Measurements from ENCODE around the gene RPA3. TPM values are rescaled to one million over a fixed set of nuclear protein-coding genes. Genes with fewer than 3 reads are reported as not detected.

The RPA3 gene
- polyA plus RNA-seq = 10 to 100 TPM; 59.0 to 90.4 (median 62.3) TPM

DNA sequence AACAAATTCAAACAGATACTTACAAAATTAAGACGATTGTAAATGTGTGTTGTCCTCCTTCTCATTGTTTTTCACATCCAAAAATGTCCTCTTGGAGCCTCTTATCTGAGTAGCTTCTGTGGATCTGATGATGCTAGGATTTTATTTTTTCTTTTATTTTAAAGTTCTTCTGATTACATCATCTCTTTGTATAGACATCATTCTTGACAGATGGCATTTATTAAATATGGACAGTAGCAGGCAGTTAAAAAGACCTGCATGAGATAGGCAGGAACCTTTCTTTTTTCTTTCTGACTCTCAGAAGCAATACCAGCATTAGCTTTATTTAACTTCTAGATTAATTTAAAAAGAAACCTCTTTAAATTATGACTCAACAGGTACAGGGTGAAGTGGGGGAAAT is at the start of gene RPA3:
Gene RPA3 (minus strand): TSS at position 116 of the 400 bp plus-strand sequence. CDS start 78,189 bp downstream, outside the sequence.
- peaks cover 0 to 3% (median under 1%) of the 10 kb centered on the region in 3 donors for H3K36me3 Mint-ChIP-seq
- peak within 1 kb of the TSS in 1 of 6 donors; percentile 61 for H3K27ac Mint-ChIP-seq
- H3K9me3 Mint-ChIP-seq = no peaks in the 10 kb centered on the region
- peaks cover 0 to under 1% (median 0%) of the 10 kb centered on the region in 3 donors for H3K27me3 Mint-ChIP-seq (ENCODE audit: low read depth in 3 of 3)
- H3K4me1 Mint-ChIP-seq = peaks cover under 1 to 23% of the 10 kb centered on the region in 2 donors
- H3K4me3 Mint-ChIP-seq = no peak within 1 kb of the TSS
- no peak for DNase-seq

DNA sequence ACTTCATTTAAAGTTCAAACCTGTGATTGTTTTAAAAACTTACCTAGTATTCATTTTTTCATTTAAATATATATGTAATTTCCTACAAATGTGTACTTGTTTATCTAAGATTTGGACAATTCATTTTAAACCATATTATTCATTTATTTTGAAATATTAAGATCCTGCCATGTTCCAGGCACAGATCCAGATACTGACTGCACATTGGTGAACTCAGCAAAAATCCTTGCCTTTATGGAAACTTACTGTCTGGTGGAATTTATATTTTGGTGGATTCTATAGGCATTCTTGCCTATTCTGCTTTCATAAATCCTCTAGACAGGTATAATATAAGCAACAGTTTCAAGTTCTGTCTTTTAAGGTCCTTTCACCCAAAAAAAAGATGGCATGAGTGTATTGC is 48.3 kb upstream of the RPA3 start:
- peaks cover 30 to 37% of the 10 kb centered on the region in 2 donors for H3K4me1 Mint-ChIP-seq
- no peaks in the 10 kb centered on the region for H3K9me3 Mint-ChIP-seq
- DNase-seq = no peak
- no peaks in the 10 kb centered on the region for H3K27me3 Mint-ChIP-seq (ENCODE audit: low read depth in 3 of 3)
- H3K4me3 Mint-ChIP-seq = no peak overlapping the region
- peaks cover 2 to 9% (median 6%) of the 10 kb centered on the region in 3 donors for H3K36me3 Mint-ChIP-seq
- no peak overlapping the region for H3K27ac Mint-ChIP-seq

DNA sequence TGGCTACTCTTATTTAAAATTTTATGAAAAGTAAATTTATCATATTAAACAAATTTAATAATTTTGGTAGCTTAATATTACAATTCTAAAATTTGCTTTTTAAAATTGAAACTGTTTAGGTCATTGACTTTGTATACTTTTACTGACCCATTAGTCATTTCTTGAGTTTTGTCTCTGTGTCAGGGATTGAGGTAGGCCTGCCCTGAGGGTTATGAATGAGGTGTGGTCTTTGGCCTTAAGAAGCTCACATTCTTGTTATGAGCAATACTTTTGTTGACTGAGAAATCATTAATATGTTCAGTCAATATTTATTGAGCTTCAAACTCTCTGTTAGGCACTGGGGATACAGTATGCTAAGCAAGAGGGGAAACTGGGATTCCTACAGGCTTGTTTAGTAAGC is 47.0 kb upstream of the RPA3 start:
- no peaks in the 10 kb centered on the region for H3K9me3 Mint-ChIP-seq
- peaks cover 0 to 2% (median 0%) of the 10 kb centered on the region in 3 donors for H3K27me3 Mint-ChIP-seq (ENCODE audit: low read depth in 3 of 3)
- peaks cover 39 to 49% of the 10 kb centered on the region in 2 donors for H3K4me1 Mint-ChIP-seq
- H3K4me3 Mint-ChIP-seq = no peak overlapping the region
- H3K36me3 Mint-ChIP-seq = peaks cover 2 to 6% (median 3%) of the 10 kb centered on the region in 3 donors
- H3K27ac Mint-ChIP-seq = peak overlapping the region in 1 of 6 donors; percentile 58
- no peak for DNase-seq

DNA sequence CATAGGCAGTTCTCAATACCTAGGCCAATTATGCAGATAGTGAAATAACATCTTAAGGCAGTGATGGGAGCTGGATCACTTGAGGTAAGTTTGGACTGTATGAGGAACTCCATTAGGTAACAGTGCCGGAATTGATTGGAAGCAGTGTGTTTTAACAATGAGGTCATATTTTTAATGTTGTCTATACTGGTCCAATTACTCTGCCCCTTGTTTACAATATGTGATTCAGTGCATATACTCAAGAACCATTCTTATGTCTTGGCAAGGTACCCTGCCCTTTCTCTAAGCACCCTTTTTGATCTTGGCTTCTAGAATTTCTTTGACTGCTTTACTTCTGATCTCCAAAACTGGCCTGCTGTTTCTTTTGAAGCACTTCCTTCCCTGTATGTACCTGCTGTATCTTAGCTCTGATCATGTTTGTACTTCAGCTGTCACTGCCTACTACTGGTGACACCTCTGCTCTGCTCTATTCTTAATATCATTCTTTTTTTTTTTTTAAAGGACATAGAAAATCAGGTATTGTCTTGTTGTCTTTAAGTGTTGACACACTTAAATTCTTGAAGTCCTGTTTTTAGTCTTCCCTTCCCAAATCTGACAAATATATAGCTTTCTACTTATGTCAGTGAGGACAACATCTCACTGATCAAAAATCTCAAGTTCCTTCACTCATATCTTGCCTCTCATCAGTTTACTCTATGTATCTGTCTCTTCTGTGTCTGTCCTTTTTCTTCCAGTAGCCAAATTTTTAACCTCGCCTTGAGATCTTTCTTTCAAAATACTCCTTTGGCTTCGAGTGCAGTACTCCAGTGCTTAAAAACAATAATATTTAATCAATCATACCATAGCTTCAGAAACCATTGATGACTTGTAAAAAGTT is 46.4 kb upstream of the RPA3 start:
- Mint-ChIP-seq H3K9me3 (no peaks in the 10 kb centered on the region), H3K27ac (peak overlapping the region; percentile 50 to 87 (median 78)), H3K36me3 (no peaks in the 10 kb centered on the region), H3K4me1 (peaks cover 40 to 52% of the 10 kb centered on the region in 2 donors), H3K27me3 (ENCODE audit: low read depth in 3 of 3) (peaks cover 0 to 2% (median 0%) of the 10 kb centered on the region in 3 donors), H3K4me3 (no peak overlapping the region)
- no peak for DNase-seq

DNA sequence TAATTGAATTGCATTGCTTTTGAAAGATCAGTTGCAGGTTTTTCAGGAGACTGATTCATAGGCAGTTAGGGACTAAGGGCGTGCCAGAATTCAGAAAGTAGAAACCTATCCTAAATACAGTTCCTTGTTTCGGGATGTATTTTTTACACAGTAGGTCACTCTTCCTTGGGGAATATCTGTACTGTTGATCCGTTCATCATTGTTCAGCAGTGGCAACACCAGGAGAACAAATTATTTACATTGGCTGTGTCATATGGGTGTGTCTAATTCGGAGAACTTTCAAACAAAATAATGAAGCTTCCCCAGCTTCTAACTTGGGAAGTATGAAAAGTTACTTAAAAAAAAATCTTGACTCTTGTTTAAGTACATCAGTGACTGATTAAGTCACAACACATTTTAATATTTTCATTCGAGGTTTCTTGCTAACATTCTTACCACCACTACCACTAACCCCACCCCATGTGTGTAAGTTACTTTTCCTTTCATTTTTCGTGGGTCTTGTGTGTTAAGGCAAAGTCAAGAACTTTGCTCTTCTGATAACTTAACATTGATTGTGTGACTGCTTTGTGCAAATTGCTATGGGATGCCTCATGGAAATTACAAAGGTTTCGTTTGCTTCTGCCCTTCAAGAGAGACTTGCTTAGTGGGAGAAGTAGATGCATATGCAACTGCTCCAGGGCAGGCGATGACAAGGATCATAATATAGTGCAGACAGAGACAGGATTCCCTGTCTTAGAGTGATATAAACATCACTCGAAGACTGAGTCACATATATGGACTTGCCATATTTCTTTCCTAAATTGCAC is 43.8 kb upstream of the RPA3 start:
- Mint-ChIP-seq H3K27me3 (ENCODE audit: low read depth in 3 of 3) (peaks cover 0 to 2% (median 0%) of the 10 kb centered on the region in 3 donors), H3K9me3 (no peaks in the 10 kb centered on the region), H3K36me3 (no peaks in the 10 kb centered on the region), H3K27ac (peak overlapping the region; percentile 90 to 99 (median 96)), H3K4me1 (peaks cover 40 to 52% of the 10 kb centered on the region in 2 donors), H3K4me3 (peak overlapping the region; percentile 92 to 97 (median 94))
- DNase-seq = peak; percentile 61 to 64 (median 62)

DNA sequence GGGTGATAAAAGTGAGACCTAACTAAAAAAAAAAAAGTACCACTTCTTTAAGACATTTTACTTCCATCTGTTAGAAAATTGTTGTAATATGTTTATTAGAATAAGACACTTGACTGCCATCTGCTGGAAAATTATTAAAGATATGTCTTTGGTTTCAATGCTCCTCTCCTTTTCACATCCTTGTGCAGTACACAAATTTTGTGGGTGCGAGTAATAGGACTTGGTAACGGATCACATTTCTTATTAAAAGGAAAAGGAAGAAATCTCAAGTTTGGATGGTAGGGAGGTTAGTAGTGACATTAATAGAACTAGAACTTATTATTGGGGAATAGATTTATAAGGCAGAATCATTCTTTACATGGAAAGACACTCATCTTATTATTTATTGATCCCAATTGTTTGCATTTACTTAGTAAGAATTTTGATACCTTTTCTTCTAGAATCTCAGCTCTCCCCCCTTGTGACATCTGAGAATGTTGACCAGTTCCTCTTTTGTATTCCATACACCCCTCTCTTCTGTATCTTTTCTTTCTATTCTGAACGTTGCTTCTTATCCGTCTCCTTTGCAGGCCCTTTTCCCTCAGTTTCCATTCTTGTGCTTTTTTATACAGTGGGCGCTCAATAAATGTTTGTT is 43.0 kb upstream of the RPA3 start:
- Mint-ChIP-seq H3K36me3 (no peaks in the 10 kb centered on the region), H3K4me1 (peaks cover 45 to 56% of the 10 kb centered on the region in 2 donors), H3K4me3 (peak overlapping the region; percentile 92 to 97 (median 94)), H3K27me3 (ENCODE audit: low read depth in 3 of 3) (peaks cover 0 to 2% (median 0%) of the 10 kb centered on the region in 3 donors), H3K27ac (peak overlapping the region; percentile 90 to 99 (median 96)), H3K9me3 (no peaks in the 10 kb centered on the region)
- peak; percentile 22 to 54 (median 41) for DNase-seq

DNA sequence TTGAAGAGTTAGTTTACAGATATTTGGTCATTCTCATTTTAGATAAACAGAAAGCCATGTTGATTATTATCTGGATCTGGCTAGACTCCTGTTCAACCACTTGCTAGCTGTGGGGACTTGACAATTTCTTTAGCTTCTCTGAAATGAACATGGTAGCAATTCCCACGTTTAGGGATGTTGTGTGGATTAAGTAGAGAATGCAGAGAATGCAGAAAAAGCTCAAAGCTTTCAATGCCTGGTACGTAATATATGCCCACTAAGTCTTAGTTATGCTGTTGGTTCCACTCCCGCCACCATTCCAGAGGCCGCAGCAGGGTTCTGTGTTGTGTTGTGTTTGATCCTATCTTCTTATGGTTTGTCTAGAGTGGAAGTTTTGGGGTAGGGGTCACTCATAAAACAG is 39.2 kb upstream of the RPA3 start:
- H3K4me3 Mint-ChIP-seq = no peak overlapping the region
- no peaks in the 10 kb centered on the region for H3K9me3 Mint-ChIP-seq
- H3K27me3 Mint-ChIP-seq (ENCODE audit: low read depth in 3 of 3) = peaks cover 0 to 3% (median 2%) of the 10 kb centered on the region in 3 donors
- DNase-seq = no peak
- peaks cover 0 to 4% (median 0%) of the 10 kb centered on the region in 3 donors for H3K36me3 Mint-ChIP-seq
- peaks cover 32 to 37% of the 10 kb centered on the region in 2 donors for H3K4me1 Mint-ChIP-seq
- H3K27ac Mint-ChIP-seq = no peak overlapping the region

DNA sequence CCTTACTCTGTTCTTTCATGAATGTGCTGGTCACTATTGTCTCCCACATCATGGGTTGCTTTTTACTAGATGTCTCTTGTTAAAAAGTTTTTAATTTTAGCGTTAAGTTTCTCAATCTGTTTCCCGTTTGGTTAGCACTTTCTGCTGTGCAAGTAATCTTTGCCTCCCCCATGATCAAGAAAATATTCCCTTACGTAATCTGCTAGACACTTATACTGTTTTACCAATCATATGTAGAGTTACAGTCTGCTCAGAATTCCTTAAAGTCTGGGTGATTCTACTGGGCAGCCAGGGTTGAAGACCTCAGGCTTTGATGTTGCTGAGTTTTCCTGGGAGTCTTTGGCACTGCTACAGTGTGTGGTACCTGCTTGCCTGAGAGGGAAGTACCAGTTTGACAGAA is 38.2 kb upstream of the RPA3 start:
- Mint-ChIP-seq H3K36me3 (peaks cover 0 to 4% (median 0%) of the 10 kb centered on the region in 3 donors), H3K27ac (peak overlapping the region in 2 of 6 donors; percentile 47 to 87), H3K27me3 (ENCODE audit: low read depth in 3 of 3) (peaks cover 0 to 3% (median 2%) of the 10 kb centered on the region in 3 donors), H3K4me3 (peak overlapping the region in 1 of 5 donors; percentile 4), H3K4me1 (peaks cover 22 to 27% of the 10 kb centered on the region in 2 donors), H3K9me3 (no peaks in the 10 kb centered on the region)
- no peak for DNase-seq

DNA sequence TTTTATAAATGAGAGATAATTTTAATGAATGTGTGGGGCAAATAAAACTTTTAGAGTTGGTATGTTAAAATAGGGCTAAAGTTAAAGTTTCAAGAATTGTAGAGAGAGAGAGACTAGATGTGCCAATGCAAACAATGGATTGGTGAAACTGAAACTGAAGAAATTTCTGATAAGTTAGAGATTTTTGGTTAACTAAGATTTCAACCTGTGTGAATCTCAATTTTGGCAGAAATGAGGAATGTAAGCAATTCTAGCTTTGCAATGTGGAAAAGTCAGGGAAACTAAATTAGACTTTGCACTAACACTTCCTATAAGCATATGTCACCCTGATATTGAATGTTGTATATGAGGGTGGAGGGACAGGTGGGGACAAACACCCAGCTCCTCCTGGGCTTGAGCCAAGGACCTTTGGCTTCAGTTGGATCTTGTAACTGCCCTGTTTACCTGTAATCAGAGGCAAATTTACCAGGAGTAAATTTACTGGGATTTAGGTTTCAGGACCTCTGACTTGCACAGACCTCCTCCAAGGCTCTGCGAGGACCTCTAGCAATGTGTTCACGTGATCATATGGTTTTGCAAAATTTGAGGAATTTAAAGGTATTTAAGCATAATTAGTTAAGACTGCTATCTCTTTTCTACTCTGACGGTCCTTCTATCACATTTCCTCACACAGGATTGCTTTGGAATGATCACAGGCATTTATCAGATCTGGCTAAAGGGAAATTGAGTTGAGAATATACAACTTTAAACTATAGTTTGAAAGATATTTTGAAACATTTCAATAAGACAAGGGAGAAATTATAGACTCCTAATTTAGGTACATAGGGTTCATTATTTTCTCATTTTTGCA is 33.1 kb upstream of the RPA3 start:
- H3K36me3 Mint-ChIP-seq = peaks cover 0 to 4% (median 0%) of the 10 kb centered on the region in 3 donors
- DNase-seq = no peak
- H3K4me3 Mint-ChIP-seq = no peak overlapping the region
- peaks cover 0 to 3% (median 0%) of the 10 kb centered on the region in 3 donors for H3K27me3 Mint-ChIP-seq (ENCODE audit: low read depth in 3 of 3)
- no peaks in the 10 kb centered on the region for H3K9me3 Mint-ChIP-seq
- H3K4me1 Mint-ChIP-seq = peaks cover 8 to 15% of the 10 kb centered on the region in 2 donors
- H3K27ac Mint-ChIP-seq = no peak overlapping the region

DNA sequence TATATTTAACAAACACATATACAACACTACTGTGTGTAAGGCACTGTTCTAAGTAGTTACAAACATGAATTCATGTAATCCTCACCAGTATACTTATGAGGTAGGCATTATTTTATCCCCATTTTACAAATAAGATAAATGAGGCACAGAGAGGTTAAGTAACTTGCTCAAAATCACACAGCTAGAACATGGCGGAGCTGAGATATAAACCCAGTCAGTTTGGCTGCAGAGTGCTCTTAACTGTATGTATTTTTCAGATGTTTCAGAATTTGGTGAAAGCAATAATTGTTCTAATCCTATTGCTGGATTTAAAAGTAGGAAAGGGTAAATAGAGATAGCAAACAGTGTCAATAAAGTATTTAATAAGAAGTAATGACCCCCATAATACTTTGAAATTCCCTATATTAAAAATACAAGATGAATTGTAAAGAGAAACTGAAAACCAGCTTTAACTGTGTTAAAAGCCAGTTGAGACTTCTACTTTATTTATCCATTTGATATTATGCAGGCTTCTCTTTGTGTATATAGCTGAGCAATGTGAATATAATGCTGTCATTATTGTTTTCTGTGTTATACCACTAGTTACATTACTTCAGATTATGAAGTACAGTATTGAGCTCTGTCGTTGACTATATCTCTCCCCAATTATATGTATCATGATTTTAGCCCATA is 32.3 kb upstream of the RPA3 start:
- Mint-ChIP-seq H3K9me3 (no peaks in the 10 kb centered on the region), H3K4me3 (no peak overlapping the region), H3K27ac (no peak overlapping the region)

DNA sequence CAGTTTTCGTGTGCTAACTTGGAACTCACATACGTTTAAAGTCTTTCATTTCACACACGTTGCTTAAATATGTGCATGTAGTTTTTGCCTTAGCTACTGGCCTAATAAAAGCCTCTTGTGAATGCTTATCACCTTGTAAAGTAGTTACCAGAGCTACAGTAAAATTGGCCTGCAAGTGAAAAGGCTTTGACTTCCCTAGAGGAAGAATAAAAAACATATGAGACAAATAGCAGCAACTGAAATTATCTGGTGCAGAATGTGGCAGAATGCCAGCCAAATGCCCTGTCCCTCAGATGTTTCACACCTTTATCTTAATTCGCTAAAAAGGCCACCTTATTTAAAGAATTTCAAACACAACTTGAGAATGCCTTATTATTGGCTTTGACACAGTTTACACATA is 28.1 kb upstream of the RPA3 start:
- peaks cover 0 to 6% of the 10 kb centered on the region in 2 donors for H3K4me1 Mint-ChIP-seq
- no peak overlapping the region for H3K27ac Mint-ChIP-seq
- H3K4me3 Mint-ChIP-seq = no peak overlapping the region
- H3K9me3 Mint-ChIP-seq = no peaks in the 10 kb centered on the region
- H3K36me3 Mint-ChIP-seq = peaks cover 0 to 6% (median 0%) of the 10 kb centered on the region in 3 donors
- no peak for DNase-seq
- H3K27me3 Mint-ChIP-seq (ENCODE audit: low read depth in 3 of 3) = no peaks in the 10 kb centered on the region

More for the DNA sequence above, 32.3 kb upstream of the RPA3 start:
- no peak for DNase-seq
- Mint-ChIP-seq H3K4me1 (peaks cover under 1 to 8% of the 10 kb centered on the region in 2 donors), H3K27me3 (ENCODE audit: low read depth in 3 of 3) (peaks cover 0 to 3% (median 0%) of the 10 kb centered on the region in 3 donors), H3K36me3 (peaks cover 0 to 4% (median 0%) of the 10 kb centered on the region in 3 donors)

DNA sequence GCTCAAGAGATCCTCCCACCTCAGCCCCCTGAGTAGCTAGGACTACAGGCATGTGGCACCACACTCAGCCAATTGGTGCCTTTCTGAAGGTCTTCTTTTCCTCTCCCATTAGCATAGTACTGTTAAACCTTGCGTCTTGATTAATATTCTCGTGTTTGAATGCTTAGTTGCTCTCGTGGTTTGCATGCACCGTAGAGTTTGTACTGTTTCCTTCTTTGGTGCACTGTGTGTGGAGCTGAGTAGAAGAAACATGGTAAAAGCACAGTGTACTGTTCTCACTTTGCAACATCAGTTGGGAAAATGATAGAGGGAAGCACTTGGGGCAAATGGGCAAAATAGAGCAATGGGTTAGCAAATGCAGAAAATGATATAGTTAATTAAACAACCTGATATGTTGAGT is 27.6 kb upstream of the RPA3 start:
- H3K9me3 Mint-ChIP-seq = no peaks in the 10 kb centered on the region
- peaks cover 0 to 6% (median 0%) of the 10 kb centered on the region in 3 donors for H3K36me3 Mint-ChIP-seq
- DNase-seq = no peak
- H3K27me3 Mint-ChIP-seq (ENCODE audit: low read depth in 3 of 3) = no peaks in the 10 kb centered on the region
- no peak overlapping the region for H3K27ac Mint-ChIP-seq
- H3K4me1 Mint-ChIP-seq = peaks cover 0 to 2% of the 10 kb centered on the region in 2 donors
- H3K4me3 Mint-ChIP-seq = no peak overlapping the region
